ENCODE results near the gene PKD2. TPM values are rescaled to one million over a fixed set of nuclear protein-coding genes. Genes with fewer than 3 reads are reported as not detected.

PKD2 gene
- total RNA-seq, 1 donor = 161 TPM

- DNase-seq (ENCODE audit: low read depth) = no peak
- H3K4me3 ChIP-seq (ENCODE audit: low read depth, low read length) = no peak overlapping the region
- TF ChIP-seq CTCF (IDR thresholded peaks at IDR 0.05; ENCODE audit: insufficient read depth, low read depth, low read length) = no peak
Observed at GRCh38 chr4:87970121-87970520, 37.3 kb upstream of the PKD2 start.

- DNase-seq (ENCODE audit: low read depth) = no peak
- no peak for TF ChIP-seq CTCF (IDR thresholded peaks at IDR 0.05; ENCODE audit: insufficient read depth, low read depth, low read length)
- no peak overlapping the region for H3K4me3 ChIP-seq (ENCODE audit: low read depth, low read length)
Observed at GRCh38 chr4:87971866-87972265, 35.6 kb upstream of the PKD2 start.

GRCh38 chr4:87973283-87974169 lies 33.9 kb upstream of the PKD2 start:
- H3K4me3 ChIP-seq (ENCODE audit: low read depth, low read length) = peak overlapping the region; percentile 22
- DNase-seq (ENCODE audit: low read depth) = peak; percentile 88
- peak; percentile 75 for TF ChIP-seq CTCF (IDR thresholded peaks at IDR 0.05; ENCODE audit: insufficient read depth, low read depth, low read length)

- no peak overlapping the region for H3K4me3 ChIP-seq (ENCODE audit: low read depth, low read length)
- TF ChIP-seq CTCF (IDR thresholded peaks at IDR 0.05; ENCODE audit: insufficient read depth, low read depth, low read length) = no peak
- DNase-seq (ENCODE audit: low read depth) = no peak
Observed at GRCh38 chr4:87974856-87975462, 32.5 kb upstream of the PKD2 start.

- TF ChIP-seq CTCF (IDR thresholded peaks at IDR 0.05; ENCODE audit: insufficient read depth, low read depth, low read length) = no peak
- no peak within 1 kb of the TSS for H3K4me3 ChIP-seq (ENCODE audit: low read depth, low read length)
- no peak for DNase-seq (ENCODE audit: low read depth)
Observed at GRCh38 chr4:87975466-87975865, 32.0 kb upstream of the PKD2 start, which contains the start of gene SPP1. TSS of gene SPP1 (plus strand) at chr4:87975714. CDS start at chr4:87976896, 1,182 bp downstream.

GRCh38 chr4:87977521-87978278 lies 29.7 kb upstream of the PKD2 start:
- DNase-seq (ENCODE audit: low read depth) = no peak

More at GRCh38 chr4:87977521-87978278, 29.7 kb upstream of the PKD2 start:
- H3K4me3 ChIP-seq (ENCODE audit: low read depth, low read length) = no peak overlapping the region
- no peak for TF ChIP-seq CTCF (IDR thresholded peaks at IDR 0.05; ENCODE audit: insufficient read depth, low read depth, low read length)

Measured in fibroblast of villous mesenchyme (primary cell).